Esophagus (tissue), 2 donors: ENCODE measurements around the gene MEGF11. TPM values are rescaled to one million over a fixed set of nuclear protein-coding genes. Genes with fewer than 3 reads are reported as not detected.

ENCODE experiments used
- H3K27ac ChIP-seq, 2 donors: one replicate each; pipeline ENCODE4 v1.5.1; 2013; ENCODE audit warnings: low read depth in 2 of 2, mild to moderate bottlenecking in 2 of 2, inconsistent platforms in 1 of 2, low read length in 1 of 2, moderate library complexity in 1 of 2
- H3K27me3 ChIP-seq, 2 donors: one replicate each; pipeline ENCODE4 v1.6.1; 2013; ENCODE audit warnings: low read length in 2 of 2, control low read depth in 1 of 2, mild to moderate bottlenecking in 1 of 2; ENCODE audit not compliant: insufficient read depth in 2 of 2, control insufficient read depth in 1 of 2
- H3K36me3 ChIP-seq, 2 donors: one replicate each; pipeline ENCODE4 v1.6.1; 2013; ENCODE audit warnings: low read length in 1 of 2; ENCODE audit not compliant: control insufficient read depth in 2 of 2, insufficient read depth in 2 of 2
- H3K4me1 ChIP-seq, 2 donors: one replicate each; pipeline ENCODE4 v1.6.1; 2013; ENCODE audit warnings: low read length in 1 of 2; ENCODE audit not compliant: control insufficient read depth in 2 of 2, insufficient read depth in 2 of 2
- H3K4me3 ChIP-seq, 2 donors: one replicate each; pipeline ENCODE4 v1.5.1; 2013; ENCODE audit warnings: low read length in 2 of 2, mild to moderate bottlenecking in 2 of 2, low read depth in 1 of 2, moderate library complexity in 1 of 2
- H3K9me3 ChIP-seq, 2 donors: one replicate each; pipeline ENCODE4 v1.6.1; 2013; ENCODE audit warnings: mild to moderate bottlenecking in 2 of 2, low read depth in 1 of 2, low read length in 1 of 2, moderate library complexity in 1 of 2; ENCODE audit not compliant: control insufficient read depth in 2 of 2, insufficient read depth in 1 of 2
- WGBS, 2 donors: extraction: QIAGEN DNeasy Blood & Tissue Kit; methylation state at CpG; one replicate each; pipeline ENCODE4 v1.1.7; 2013; 5-methylcytosine and 5-hydroxymethylcytosine counted together
- polyA plus RNA-seq, 2 donors: library from polyadenylated mRNA; stranded (reverse); fragments of 200-250 nt; gene quantifications; one replicate each; pipeline ENCODE4 v1.2.3, GENCODE V29; 2013
- donor health status: healthy with polysubstance abuse.
- donor health status: Bipolar disorder and iron deficiency.

The MEGF11 gene
- polyA plus RNA-seq, 2 donors = not detected

GRCh38 chr15:66222273-66223198 lies 31.0 kb downstream of the MEGF11 start:
- no peaks in the 10 kb centered on the region for H3K36me3 ChIP-seq
- no peaks in the 10 kb centered on the region for H3K4me1 ChIP-seq
- H3K27me3 ChIP-seq = no peaks in the 10 kb centered on the region
- H3K9me3 ChIP-seq = peaks cover 0 to 3% of the 10 kb centered on the region in 2 donors
- H3K27ac ChIP-seq = no peak overlapping the region
- H3K4me3 ChIP-seq = no peak overlapping the region
- 82 to 86% methylated on average over 11 of the region's 11 CpGs for WGBS, 2 donors

DNA sequence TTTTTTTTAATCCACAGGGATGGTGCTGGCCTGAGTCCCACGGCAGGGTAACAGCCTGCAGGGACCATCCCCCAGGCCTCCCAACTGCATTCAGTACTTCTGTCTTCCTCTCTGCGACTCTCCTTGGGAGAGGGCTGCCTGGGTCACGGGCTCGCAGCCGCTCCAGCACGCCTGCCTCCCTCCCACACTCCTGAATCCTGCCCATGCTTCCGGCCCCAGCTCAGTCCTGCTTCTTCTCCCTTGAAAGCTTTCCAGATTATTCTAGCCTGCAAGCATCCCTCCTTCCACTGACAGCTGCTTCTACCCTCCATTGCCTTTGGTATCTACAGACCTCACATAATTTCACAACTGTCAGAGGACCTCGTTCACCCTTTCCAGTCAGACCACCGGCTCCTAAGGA lies 32.4 kb downstream of the MEGF11 start:
- Histone ChIP-seq H3K9me3 (peaks cover 0 to 3% of the 10 kb centered on the region in 2 donors), H3K4me1 (no peaks in the 10 kb centered on the region), H3K27me3 (no peaks in the 10 kb centered on the region), H3K27ac (no peak overlapping the region), H3K4me3 (no peak overlapping the region), H3K36me3 (no peaks in the 10 kb centered on the region)
- WGBS, 2 donors = 48 to 49% methylated on average over 9 of the region's 9 CpGs

DNA sequence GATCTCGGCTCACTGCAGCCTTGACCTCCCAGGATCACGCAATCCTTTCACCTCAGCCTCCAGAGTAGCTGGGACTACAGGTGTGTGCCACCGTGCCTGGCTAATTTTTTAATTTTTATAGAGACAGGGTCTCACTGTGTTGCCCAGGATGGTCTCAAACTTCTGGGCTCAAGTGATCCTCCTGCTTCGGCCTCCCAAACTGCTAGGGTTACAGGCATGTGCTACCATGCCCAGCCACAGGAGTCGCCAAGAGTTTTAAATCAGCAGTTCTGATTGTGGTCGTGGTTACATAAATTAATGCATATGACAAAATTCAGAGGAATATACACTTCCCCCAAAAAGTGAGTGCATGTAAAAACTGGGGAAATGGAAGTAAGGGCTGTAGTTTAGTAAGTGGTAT lies 32.9 kb downstream of the MEGF11 start:
- Histone ChIP-seq H3K36me3 (no peaks in the 10 kb centered on the region), H3K4me3 (no peak overlapping the region), H3K27ac (no peak overlapping the region), H3K4me1 (no peaks in the 10 kb centered on the region), H3K9me3 (peaks cover 0 to 3% of the 10 kb centered on the region in 2 donors), H3K27me3 (no peaks in the 10 kb centered on the region)
- 94% methylated on average over 6 of the region's 6 CpGs for WGBS, 2 donors

- no peaks in the 10 kb centered on the region for H3K27me3 ChIP-seq
- 45 to 60% methylated on average over 2 of the region's 2 CpGs for WGBS, 2 donors
- H3K4me1 ChIP-seq = no peaks in the 10 kb centered on the region
- H3K27ac ChIP-seq = no peak overlapping the region
- H3K4me3 ChIP-seq = no peak overlapping the region
- H3K9me3 ChIP-seq = no peaks in the 10 kb centered on the region
- no peaks in the 10 kb centered on the region for H3K36me3 ChIP-seq
Measured at GRCh38 chr15:66219339-66219738, 34.2 kb downstream of the MEGF11 start.

DNA sequence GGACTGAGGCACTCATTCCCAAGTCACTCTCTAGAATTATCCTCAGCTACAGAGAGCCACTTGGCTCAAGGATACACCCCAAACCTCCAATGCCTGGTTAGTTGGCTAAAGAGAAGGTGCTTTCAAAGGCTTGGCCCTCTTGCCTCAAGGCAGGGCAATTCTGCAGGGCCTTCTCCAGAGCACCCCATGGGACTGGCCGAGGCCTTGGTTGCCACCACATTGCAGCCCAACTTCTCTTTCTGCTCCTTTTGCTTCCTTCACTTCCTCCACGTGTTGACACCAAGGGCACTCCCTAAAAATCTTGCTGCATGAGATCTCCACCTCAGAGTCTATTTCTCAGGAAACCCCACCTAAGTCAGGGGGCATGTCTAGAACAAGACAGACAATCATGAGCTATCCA lies 36.7 kb downstream of the MEGF11 start:
- Histone ChIP-seq H3K27ac (no peak overlapping the region), H3K4me3 (no peak overlapping the region), H3K9me3 (no peaks in the 10 kb centered on the region), H3K36me3 (no peaks in the 10 kb centered on the region), H3K27me3 (no peaks in the 10 kb centered on the region), H3K4me1 (peaks cover 0 to 2% of the 10 kb centered on the region in 2 donors)
- 70 to 79% methylated on average over 2 of the region's 2 CpGs for WGBS, 2 donors

- Histone ChIP-seq H3K9me3 (no peaks in the 10 kb centered on the region), H3K36me3 (no peaks in the 10 kb centered on the region), H3K4me1 (peaks cover 0 to 2% of the 10 kb centered on the region in 2 donors), H3K27me3 (no peaks in the 10 kb centered on the region), H3K4me3 (no peak overlapping the region), H3K27ac (no peak overlapping the region)
- WGBS, 2 donors = 90 to 91% methylated on average over 4 of the region's 4 CpGs
Measured at GRCh38 chr15:66215811-66216210, 37.7 kb downstream of the MEGF11 start.

DNA sequence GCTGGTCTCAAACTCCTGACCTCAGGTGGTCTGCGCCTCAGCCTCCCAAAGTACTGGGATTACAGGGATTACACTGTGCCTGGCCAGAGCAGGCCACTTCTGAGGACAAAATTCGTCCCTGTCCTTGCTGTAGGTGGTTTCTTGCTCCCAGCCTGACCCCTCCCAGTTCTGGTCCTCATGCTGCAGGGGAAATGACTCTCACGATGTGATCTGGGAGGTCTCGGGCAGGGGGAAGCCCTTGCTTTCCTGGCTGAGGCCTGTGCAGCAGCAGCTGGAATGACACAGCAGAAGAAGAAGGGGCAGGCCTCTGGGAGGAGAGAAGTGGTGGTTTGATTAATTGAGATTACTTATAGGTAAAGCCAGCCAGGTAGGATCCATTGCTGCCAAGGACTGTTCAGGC lies 39.3 kb downstream of the MEGF11 start:
- WGBS, 2 donors = 43 to 49% methylated on average over 4 of the region's 4 CpGs
- Histone ChIP-seq H3K9me3 (no peaks in the 10 kb centered on the region), H3K27me3 (no peaks in the 10 kb centered on the region), H3K36me3 (no peaks in the 10 kb centered on the region), H3K4me1 (peaks cover 0 to 2% of the 10 kb centered on the region in 2 donors), H3K27ac (no peak overlapping the region), H3K4me3 (no peak overlapping the region)

DNA sequence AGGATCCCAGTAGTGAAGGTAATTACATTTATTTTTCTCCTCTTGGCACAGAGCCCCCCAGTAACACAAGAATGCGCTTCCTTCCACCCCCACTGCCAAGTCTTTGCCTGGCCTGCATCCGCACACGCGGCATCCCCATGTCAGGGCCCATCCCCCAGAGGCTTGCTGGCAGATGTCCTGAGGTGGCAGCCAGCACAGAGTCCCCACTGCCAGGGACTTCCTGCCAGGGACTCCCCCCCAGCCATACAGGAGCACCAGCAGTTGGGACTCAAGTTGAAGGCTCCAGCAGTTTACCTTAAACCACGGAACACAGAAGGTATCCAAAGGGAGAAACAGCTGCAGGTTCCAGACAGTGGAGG lies 41.0 kb downstream of the MEGF11 start:
- Histone ChIP-seq H3K36me3 (no peaks in the 10 kb centered on the region), H3K27ac (no peak overlapping the region), H3K4me3 (no peak overlapping the region), H3K4me1 (peaks cover 0 to 2% of the 10 kb centered on the region in 2 donors), H3K27me3 (no peaks in the 10 kb centered on the region), H3K9me3 (no peaks in the 10 kb centered on the region)
- WGBS, 2 donors = 34 to 46% methylated on average over 5 of the region's 5 CpGs

DNA sequence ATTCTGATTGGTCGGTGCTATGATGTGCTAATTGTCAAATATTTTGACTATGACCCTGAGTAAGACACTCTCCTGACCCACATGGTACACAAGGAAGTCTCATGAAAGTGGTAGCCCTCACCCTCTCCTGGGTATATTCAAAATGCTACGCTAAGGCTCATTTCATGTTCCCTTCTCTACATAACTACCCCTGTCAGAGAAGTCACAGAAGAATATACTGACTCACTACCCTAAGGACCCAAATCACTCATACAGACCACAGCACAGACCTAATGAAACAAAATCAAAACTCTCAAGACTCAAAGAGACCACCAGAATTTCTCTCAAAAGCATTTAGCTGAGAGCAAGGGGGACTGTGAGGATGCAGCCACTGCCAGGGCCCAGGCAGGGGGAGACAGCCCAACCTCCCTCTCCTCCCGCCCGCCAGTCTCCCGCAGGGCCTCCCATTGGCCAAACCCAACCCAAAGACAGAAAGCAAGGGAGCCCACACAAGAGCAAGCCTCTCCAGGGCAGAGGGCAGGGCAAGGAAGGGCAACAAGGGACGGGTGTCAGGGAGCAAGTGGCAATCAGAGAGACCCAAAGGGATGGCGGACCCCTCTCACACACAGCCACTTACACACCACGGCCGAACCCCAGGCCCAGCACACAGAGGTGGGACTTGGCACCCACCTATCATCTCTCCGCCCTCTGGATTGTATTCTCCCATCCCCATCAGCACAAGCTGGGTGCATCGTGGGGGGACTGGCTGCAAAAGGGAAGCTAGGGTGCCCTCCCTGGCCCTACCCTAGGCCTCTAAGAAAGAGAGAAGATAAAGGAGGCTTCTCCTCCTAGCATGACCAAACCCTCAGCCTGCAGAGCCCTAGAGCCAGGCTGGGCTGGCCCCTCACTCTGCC lies 41.6 kb downstream of the MEGF11 start:
- Histone ChIP-seq H3K4me3 (no peak overlapping the region), H3K27ac (no peak overlapping the region), H3K36me3 (no peaks in the 10 kb centered on the region), H3K27me3 (no peaks in the 10 kb centered on the region), H3K4me1 (peaks cover 0 to 2% of the 10 kb centered on the region in 2 donors), H3K9me3 (no peaks in the 10 kb centered on the region)
- 83 to 85% methylated on average over 11 of the region's 11 CpGs for WGBS, 2 donors
